ENCODE data around the gene PRDM8. TPM values are rescaled to one million over a fixed set of nuclear protein-coding genes. Genes with fewer than 3 reads are reported as not detected.

The PRDM8 gene
- total RNA-seq, 4 donors from 2014 or later = 1.3 to 5.4 (median 2.4) TPM

DNA sequence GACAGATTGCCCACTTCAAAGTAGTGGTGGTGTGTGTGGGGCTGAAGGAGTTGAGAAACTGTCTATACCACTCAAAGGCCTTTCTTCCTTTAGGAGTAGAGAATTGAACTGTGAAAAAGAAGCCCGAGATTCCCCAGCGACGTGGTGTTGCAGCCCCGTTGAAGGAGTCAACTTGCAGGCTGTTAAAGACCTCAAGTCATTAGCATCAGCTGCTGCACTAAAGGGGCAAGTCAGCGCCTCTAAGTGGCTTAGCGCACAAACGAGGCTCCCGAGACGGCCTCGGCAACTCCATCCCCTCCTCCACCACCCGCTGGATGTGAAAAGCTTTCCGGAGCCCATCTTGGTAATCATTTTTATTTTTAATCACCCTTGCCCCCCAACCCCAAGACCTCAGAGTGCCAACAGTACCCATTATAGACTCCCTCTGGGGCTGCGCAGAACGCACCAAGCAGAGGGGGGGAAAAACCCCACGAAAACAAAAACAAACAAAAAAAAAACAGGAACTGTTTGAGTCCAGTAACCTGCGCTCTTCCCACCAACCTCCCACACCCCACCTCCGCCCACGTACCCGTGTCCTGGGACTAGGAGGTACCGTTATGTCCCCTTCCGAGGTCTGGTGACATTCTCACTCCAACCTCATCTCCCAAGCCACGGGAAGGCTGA, 913 bp upstream of the PRDM8 start:
- WGBS, 2 donors = 7 to 22% methylated on average over 22 of the region's 22 CpGs
- Histone ChIP-seq H3K27ac (no peak overlapping the region), H3K4me3 (replicated peaks in 1 of 3) (no peak overlapping the region), H3K36me3 (no peaks in the 10 kb centered on the region), H3K4me1 (peaks cover 7 to 18% of the 10 kb centered on the region in 2 donors), H3K27me3 (peaks cover 36% of the 10 kb centered on the region), H3K9me3 (no peaks in the 10 kb centered on the region)
- intact Hi-C loops (cut with DNase I) = no loop called here
- TF ChIP-seq POLR2A (IDR thresholded peaks at IDR 0.05) = no peak
- TF ChIP-seq, protein P1, sequence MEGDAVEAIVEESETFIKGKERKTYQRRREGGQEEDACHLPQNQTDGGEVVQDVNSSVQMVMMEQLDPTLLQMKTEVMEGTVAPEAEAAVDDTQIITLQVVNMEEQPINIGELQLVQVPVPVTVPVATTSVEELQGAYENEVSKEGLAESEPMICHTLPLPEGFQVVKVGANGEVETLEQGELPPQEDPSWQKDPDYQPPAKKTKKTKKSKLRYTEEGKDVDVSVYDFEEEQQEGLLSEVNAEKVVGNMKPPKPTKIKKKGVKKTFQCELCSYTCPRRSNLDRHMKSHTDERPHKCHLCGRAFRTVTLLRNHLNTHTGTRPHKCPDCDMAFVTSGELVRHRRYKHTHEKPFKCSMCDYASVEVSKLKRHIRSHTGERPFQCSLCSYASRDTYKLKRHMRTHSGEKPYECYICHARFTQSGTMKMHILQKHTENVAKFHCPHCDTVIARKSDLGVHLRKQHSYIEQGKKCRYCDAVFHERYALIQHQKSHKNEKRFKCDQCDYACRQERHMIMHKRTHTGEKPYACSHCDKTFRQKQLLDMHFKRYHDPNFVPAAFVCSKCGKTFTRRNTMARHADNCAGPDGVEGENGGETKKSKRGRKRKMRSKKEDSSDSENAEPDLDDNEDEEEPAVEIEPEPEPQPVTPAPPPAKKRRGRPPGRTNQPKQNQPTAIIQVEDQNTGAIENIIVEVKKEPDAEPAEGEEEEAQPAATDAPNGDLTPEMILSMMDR (IDR thresholded peaks at IDR 0.05) = no peak
- no peak for DNase-seq

DNA sequence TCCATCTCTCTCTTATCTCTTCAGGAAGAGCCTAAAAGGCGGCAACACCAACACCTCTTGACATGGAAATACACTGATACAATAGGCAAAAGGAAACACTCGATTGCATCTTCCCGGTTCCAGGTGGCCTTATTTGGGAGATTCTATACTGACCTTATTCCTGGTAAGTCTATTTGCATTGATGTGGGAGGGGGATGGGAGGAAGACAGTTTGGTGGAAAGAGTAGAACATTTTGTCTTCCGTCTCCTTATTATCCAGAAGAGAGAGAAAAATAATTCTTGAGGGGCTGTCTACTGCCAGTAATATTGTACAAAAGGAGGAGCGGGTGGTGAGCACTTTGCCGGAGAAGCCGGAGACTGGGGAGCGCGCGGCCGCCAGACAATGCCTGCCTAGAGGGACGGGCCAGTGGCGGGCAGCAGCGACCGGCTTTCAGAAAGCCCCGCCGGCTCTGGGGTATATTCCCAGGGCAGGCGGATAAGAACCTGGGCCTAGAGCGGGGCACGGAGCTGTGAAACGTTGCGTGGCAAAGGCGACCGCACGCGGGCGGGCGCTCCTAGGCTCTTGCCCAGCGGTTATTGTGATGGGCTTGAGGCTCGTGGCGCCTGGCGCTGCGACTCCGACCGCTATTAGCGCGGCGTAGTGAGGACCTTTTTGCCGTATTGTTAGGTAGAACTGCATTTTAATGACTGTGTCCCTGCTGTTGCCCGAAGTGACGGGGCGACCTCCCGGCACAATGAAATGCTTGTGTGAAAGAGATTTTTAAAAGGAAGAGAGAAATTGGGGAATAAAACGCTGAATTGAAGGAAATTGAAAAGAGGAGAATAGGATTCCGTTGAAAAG, 518 bp downstream of the PRDM8 start:
- Histone ChIP-seq H3K27ac (no peak overlapping the region), H3K36me3 (no peaks in the 10 kb centered on the region), H3K4me1 (peaks cover 10 to 26% of the 10 kb centered on the region in 2 donors), H3K9me3 (no peaks in the 10 kb centered on the region), H3K27me3 (peaks cover 36% of the 10 kb centered on the region), H3K4me3 (replicated peaks in 1 of 3) (no peak overlapping the region)
- intact Hi-C loops (cut with DNase I) = no loop called here
- TF ChIP-seq POLR2A (IDR thresholded peaks at IDR 0.05) = no peak
- TF ChIP-seq, protein P1 (IDR thresholded peaks at IDR 0.05) = no peak
- DNase-seq = no peak
- WGBS, 2 donors = 10 to 12% methylated on average over 32 to 45 of the region's 45 CpGs

DNA sequence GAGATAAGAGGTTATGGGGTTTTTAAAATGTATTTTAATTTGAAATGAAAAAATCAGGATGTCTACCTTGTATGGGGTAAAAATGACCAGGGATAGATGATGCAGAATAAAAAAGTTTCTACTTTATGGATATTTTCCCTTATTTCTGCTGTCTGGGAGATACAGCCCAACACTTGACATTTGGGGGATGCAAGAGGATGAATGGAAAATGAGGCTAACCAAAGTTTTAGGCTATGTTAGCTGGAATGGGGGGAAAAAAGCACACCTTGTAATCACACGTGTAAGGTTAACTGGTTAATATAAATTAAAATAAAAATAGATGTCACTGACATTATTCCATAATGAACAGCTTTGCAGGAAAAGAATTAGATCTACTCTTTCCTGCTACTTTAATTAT, 1.1 kb downstream of the PRDM8 start:
- no peak for DNase-seq
- no peaks in the 10 kb centered on the region for H3K9me3 ChIP-seq
- H3K27me3 ChIP-seq = peaks cover 42% of the 10 kb centered on the region
- H3K27ac ChIP-seq = no peak overlapping the region
- H3K4me3 ChIP-seq (replicated peaks in 1 of 3) = no peak overlapping the region
- intact Hi-C loops (cut with DNase I) = no loop called here
- no peaks in the 10 kb centered on the region for H3K36me3 ChIP-seq
- peaks cover 15 to 32% of the 10 kb centered on the region in 2 donors for H3K4me1 ChIP-seq
- TF ChIP-seq, protein P1 (IDR thresholded peaks at IDR 0.05) = no peak
- TF ChIP-seq POLR2A (IDR thresholded peaks at IDR 0.05) = no peak
- 13 to 27% methylated on average over 1 of the region's 1 CpG for WGBS, 2 donors

DNA sequence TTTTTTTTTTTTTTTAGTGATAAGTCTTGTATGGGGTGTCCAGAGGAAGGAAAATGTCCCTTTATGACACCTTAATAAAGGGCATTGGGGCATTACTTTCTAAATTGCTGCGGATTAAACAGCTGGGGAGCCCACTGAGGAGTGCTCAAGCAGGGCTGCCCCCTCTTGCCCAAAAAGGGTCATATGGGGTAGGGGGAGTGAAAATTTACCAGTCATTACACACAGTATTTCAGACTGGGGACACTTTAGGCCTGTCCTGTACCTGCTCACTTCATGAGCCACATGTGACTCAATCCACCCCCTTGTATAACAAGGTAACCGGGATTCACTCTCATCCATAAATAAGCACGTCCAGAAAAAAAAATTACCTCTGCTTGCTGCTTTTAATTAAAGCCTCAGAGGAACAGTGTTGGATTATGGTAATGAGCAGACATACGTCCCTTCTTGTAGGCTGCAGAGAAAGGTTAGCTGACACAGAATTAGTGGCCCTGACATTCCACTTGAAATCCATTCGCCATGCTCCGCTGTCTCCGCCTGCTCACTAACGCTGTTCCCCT, 1.8 kb downstream of the PRDM8 start:
- 27 to 40% methylated on average over 8 of the region's 8 CpGs for WGBS, 2 donors
- peaks cover 15 to 32% of the 10 kb centered on the region in 2 donors for H3K4me1 ChIP-seq
- intact Hi-C loops (cut with DNase I) = no loop called here

More for the DNA sequence above, 1.8 kb downstream of the PRDM8 start:
- Histone ChIP-seq H3K27me3 (peaks cover 46% of the 10 kb centered on the region), H3K4me3 (replicated peaks in 1 of 3) (no peak overlapping the region), H3K36me3 (no peaks in the 10 kb centered on the region), H3K27ac (no peak overlapping the region), H3K9me3 (no peaks in the 10 kb centered on the region)
- no peak for DNase-seq
- TF ChIP-seq, protein P1 (IDR thresholded peaks at IDR 0.05) = no peak
- no peak for TF ChIP-seq POLR2A (IDR thresholded peaks at IDR 0.05)

Data from thyroid gland (tissue), 4 donors.